ENCODE measurements around the gene GRIP1.

Gene GRIP1

DNA sequence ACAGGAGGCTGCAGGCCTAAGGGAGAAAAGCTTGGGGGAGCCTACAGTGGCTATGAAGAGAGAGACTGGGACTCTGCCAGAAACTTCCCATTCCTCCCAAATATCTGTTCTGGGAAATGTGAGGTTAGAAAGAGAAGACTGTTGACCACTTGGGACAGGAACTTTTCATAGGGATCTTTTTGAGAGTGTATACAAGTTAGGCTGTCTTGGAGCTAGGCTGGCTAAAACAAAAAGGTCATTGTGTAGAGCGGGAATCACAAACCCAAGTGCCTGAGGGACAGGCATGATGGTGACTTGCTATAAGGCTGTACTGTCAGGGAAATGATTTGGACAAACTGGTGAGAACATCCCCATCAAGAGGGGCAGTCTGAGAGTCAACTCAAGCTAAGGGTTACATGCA, 175.1 kb downstream of the GRIP1 start:
- no peaks in the 10 kb centered on the region for H3K27me3 ChIP-seq (ENCODE audit: insufficient read depth, poor library complexity, severe bottlenecking)
- H3K27ac ChIP-seq (replicated peaks) = no peak overlapping the region
- H3K4me3 ChIP-seq (replicated peaks; ENCODE audit: insufficient read depth, low read length) = no peak overlapping the region
- DNase-seq (ENCODE audit: low read depth in 1 of 2, low spot score in 1 of 2) = no peak
- no peak for TF ChIP-seq POLR2AphosphoS5 (IDR thresholded peaks at IDR 0.05; ENCODE audit: low read depth)
- TF ChIP-seq, protein P1, sequence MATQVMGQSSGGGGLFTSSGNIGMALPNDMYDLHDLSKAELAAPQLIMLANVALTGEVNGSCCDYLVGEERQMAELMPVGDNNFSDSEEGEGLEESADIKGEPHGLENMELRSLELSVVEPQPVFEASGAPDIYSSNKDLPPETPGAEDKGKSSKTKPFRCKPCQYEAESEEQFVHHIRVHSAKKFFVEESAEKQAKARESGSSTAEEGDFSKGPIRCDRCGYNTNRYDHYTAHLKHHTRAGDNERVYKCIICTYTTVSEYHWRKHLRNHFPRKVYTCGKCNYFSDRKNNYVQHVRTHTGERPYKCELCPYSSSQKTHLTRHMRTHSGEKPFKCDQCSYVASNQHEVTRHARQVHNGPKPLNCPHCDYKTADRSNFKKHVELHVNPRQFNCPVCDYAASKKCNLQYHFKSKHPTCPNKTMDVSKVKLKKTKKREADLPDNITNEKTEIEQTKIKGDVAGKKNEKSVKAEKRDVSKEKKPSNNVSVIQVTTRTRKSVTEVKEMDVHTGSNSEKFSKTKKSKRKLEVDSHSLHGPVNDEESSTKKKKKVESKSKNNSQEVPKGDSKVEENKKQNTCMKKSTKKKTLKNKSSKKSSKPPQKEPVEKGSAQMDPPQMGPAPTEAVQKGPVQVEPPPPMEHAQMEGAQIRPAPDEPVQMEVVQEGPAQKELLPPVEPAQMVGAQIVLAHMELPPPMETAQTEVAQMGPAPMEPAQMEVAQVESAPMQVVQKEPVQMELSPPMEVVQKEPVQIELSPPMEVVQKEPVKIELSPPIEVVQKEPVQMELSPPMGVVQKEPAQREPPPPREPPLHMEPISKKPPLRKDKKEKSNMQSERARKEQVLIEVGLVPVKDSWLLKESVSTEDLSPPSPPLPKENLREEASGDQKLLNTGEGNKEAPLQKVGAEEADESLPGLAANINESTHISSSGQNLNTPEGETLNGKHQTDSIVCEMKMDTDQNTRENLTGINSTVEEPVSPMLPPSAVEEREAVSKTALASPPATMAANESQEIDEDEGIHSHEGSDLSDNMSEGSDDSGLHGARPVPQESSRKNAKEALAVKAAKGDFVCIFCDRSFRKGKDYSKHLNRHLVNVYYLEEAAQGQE (IDR thresholded peaks at IDR 0.05; ENCODE audit: insufficient replicate concordance, low read depth) = no peak
- TF ChIP-seq GABPA (IDR thresholded peaks at IDR 0.05; ENCODE audit: low read depth) = no peak
- no peak for TF ChIP-seq CTCF (IDR thresholded peaks at IDR 0.05; ENCODE audit: insufficient read depth, low read length)
- TF ChIP-seq SPI1 (IDR thresholded peaks at IDR 0.05; ENCODE audit: borderline replicate concordance, low read depth) = no peak

- Histone ChIP-seq H3K4me3 (replicated peaks; ENCODE audit: insufficient read depth, low read length) (no peak overlapping the region), H3K27me3 (ENCODE audit: insufficient read depth, poor library complexity, severe bottlenecking) (no peaks in the 10 kb centered on the region), H3K27ac (replicated peaks) (no peak overlapping the region)
- TF ChIP-seq, protein P1 (IDR thresholded peaks at IDR 0.05; ENCODE audit: insufficient replicate concordance, low read depth) = no peak
- TF ChIP-seq SPI1 (IDR thresholded peaks at IDR 0.05; ENCODE audit: borderline replicate concordance, low read depth) = no peak
- DNase-seq (ENCODE audit: low read depth in 1 of 2, low spot score in 1 of 2) = no peak
These were observed 176.0 kb downstream of the GRIP1 start for GRCh38 chr12:66502911-66503310.

- DNase-seq (ENCODE audit: low read depth in 1 of 2, low spot score in 1 of 2) = no peak
- TF ChIP-seq, protein P1 (IDR thresholded peaks at IDR 0.05; ENCODE audit: insufficient replicate concordance, low read depth) = no peak
- no peak for TF ChIP-seq GABPA (IDR thresholded peaks at IDR 0.05; ENCODE audit: low read depth)
- TF ChIP-seq CTCF (IDR thresholded peaks at IDR 0.05; ENCODE audit: insufficient read depth, low read length) = no peak
- no peak for TF ChIP-seq POLR2AphosphoS5 (IDR thresholded peaks at IDR 0.05; ENCODE audit: low read depth)
- TF ChIP-seq SPI1 (IDR thresholded peaks at IDR 0.05; ENCODE audit: borderline replicate concordance, low read depth) = no peak
- no peak overlapping the region for H3K27ac ChIP-seq (replicated peaks)
These were observed 178.0 kb downstream of the GRIP1 start for GRCh38 chr12:66500841-66501240.

GRCh38 chr12:66500091-66500490, 178.8 kb downstream of the GRIP1 start:
- H3K27me3 ChIP-seq (ENCODE audit: insufficient read depth, poor library complexity, severe bottlenecking) = peaks cover 1% of the 10 kb centered on the region
- no peak overlapping the region for H3K27ac ChIP-seq (replicated peaks)
- no peak for DNase-seq (ENCODE audit: low read depth in 1 of 2, low spot score in 1 of 2)
- no peak for TF ChIP-seq POLR2AphosphoS5 (IDR thresholded peaks at IDR 0.05; ENCODE audit: low read depth)
- TF ChIP-seq CTCF (IDR thresholded peaks at IDR 0.05; ENCODE audit: insufficient read depth, low read length) = no peak
- TF ChIP-seq, protein P1 (IDR thresholded peaks at IDR 0.05; ENCODE audit: insufficient replicate concordance, low read depth) = no peak
- no peak for TF ChIP-seq GABPA (IDR thresholded peaks at IDR 0.05; ENCODE audit: low read depth)
- no peak for TF ChIP-seq SPI1 (IDR thresholded peaks at IDR 0.05; ENCODE audit: borderline replicate concordance, low read depth)
- H3K4me3 ChIP-seq (replicated peaks; ENCODE audit: insufficient read depth, low read length) = no peak overlapping the region

More at GRCh38 chr12:66500841-66501240, 178.0 kb downstream of the GRIP1 start:
- Histone ChIP-seq H3K4me3 (replicated peaks; ENCODE audit: insufficient read depth, low read length) (no peak overlapping the region), H3K27me3 (ENCODE audit: insufficient read depth, poor library complexity, severe bottlenecking) (no peaks in the 10 kb centered on the region)
